HFFc6 (cell line): ENCODE results near the gene GNL2. TPM values are rescaled to one million over a fixed set of nuclear protein-coding genes. Genes with fewer than 3 reads are reported as not detected.
A peak's percentile ranks its signal among the peaks of the same experiment; 100 is the strongest.
"Not testable (repeated sequence)": the region's sequence is repeated elsewhere in the genome, so short reads cannot be mapped to it uniquely, and the experiment has no call there.

Source experiments
- DNase-seq: peaks from one replicate; pipeline ENCODE4 v3.0.0-alpha.2; 2018
- H3K27ac Mint-ChIP-seq: 2 replicates; pipeline ENCODE4 v1.8.0; 2020; ENCODE audit warnings: mild to moderate bottlenecking, mixed read lengths
- H3K27me3 Mint-ChIP-seq: 2 replicates; pipeline ENCODE4 v1.8.0; 2021; ENCODE audit warnings: mild to moderate bottlenecking, moderate library complexity, mixed read lengths; ENCODE audit not compliant: insufficient read depth
- H3K36me3 Mint-ChIP-seq: 2 replicates; pipeline ENCODE4 v1.8.0; 2021; ENCODE audit warnings: low read depth, mixed read lengths
- H3K4me1 Mint-ChIP-seq: 2 replicates; pipeline ENCODE4 v1.8.0; 2020; ENCODE audit warnings: low read depth, mixed read lengths
- H3K4me3 Mint-ChIP-seq: 2 replicates; pipeline ENCODE4 v1.8.0; 2020; ENCODE audit warnings: mild to moderate bottlenecking, moderate library complexity, mixed read lengths
- H3K9me3 Mint-ChIP-seq: 2 replicates; pipeline ENCODE4 v1.8.0; 2020; ENCODE audit warnings: mild to moderate bottlenecking, mixed read lengths
- total RNA-seq, 6 experiments: library from RNA; stranded (reverse); fragmentation: NEBNext Ultra II Directional; extraction: Animal tissue kit (Norgen Biotek cat#: 25700); gene quantifications; 2 replicates in 1 of 6; 3 replicates in 5 of 6; pipeline ENCODE4 v1.2.3, GENCODE V29; 2021
- TF ChIP-seq, protein P1 (sequence below): fragments of 200-600 bp; sonication (generic); IDR thresholded peaks from 2 replicates; pipeline ENCODE4 v1.5.0; 2021; ENCODE audit warnings: antibody characterized with exemption, mild to moderate bottlenecking

The GNL2 gene
- total RNA-seq, 6 experiments from 2014 or later = 48.3 to 61.7 (median 57.0) TPM

DNA sequence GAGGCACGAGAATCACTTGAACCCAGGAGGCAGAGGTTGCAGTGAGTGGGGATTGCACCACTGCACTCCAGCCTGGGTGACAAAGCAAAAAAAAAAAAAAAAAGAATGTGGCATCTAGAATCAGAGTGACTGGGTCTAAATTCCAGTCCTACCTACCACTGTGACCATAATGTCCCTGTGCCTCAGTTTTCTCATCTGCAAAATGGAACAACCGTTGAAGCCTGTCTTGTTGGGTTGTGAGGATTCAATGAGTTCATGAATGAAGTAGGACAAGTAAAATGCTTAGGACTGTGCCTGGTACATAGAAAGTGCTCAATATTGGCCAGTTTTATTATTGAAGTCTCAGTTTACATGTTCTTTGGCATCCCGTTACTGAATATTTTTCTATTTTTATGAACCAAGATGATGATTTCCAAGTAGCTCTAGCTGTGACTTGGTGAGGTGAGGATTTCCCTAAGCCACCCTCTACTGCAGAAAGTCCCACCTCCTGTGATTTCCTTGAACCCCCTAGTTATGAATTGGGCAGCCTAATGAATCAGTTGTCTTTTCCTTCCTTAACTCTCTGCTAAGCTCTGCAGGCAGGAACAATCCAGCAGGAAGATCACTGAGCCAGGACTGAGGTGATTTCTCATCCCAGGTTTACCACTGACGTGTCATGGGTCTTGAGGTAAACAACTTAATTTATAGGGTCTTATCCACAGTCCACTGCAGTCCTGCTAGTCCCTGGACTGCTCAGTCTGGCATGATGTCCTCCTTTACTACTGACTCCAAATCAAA is 62.2 kb downstream of the GNL2 start:
- Mint-ChIP-seq H3K4me1 (peaks cover 43% of the 10 kb centered on the region), H3K36me3 (peaks cover 41% of the 10 kb centered on the region), H3K4me3 (no peak overlapping the region), H3K27ac (peak overlapping the region; percentile 96), H3K27me3 (no peaks in the 10 kb centered on the region), H3K9me3 (no peaks in the 10 kb centered on the region)
- no peak for DNase-seq
- TF ChIP-seq, protein P1, sequence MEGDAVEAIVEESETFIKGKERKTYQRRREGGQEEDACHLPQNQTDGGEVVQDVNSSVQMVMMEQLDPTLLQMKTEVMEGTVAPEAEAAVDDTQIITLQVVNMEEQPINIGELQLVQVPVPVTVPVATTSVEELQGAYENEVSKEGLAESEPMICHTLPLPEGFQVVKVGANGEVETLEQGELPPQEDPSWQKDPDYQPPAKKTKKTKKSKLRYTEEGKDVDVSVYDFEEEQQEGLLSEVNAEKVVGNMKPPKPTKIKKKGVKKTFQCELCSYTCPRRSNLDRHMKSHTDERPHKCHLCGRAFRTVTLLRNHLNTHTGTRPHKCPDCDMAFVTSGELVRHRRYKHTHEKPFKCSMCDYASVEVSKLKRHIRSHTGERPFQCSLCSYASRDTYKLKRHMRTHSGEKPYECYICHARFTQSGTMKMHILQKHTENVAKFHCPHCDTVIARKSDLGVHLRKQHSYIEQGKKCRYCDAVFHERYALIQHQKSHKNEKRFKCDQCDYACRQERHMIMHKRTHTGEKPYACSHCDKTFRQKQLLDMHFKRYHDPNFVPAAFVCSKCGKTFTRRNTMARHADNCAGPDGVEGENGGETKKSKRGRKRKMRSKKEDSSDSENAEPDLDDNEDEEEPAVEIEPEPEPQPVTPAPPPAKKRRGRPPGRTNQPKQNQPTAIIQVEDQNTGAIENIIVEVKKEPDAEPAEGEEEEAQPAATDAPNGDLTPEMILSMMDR = no peak

DNA sequence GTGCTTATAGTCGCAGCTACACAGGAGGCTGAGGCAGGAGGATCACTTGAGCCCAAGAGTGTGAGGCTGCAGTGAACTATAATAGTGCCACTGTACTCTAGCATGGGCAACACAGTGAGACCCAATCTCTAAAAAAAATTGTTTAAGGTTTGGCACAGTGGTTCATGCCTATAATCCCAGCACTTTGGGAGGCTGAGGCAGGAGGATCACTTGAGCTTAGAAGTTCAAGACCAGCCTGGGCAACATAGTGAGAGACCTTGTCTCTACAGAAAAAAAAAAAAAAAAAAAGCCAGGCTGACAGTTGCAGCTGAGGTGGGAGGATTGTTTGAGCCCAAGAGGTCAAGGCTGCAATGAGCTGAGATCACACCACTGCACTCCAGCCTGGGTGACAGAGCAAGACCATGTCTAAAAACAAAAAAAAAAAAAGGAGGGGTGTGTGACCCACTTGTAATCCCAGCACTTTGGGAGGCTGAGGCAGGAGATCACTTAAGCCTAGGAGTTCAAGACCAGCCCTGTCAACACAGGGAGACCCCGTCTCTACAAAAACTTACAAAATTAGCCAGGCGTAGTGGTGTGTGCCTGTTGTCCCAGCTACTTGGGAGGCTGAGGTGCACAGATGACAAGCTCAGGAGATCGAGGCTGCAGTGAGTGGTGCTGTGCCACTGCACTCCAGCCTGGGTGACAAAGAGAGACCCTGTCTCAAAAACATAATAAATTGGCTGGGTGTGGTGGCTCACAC is 63.1 kb downstream of the GNL2 start:
- not testable (repeated sequence) for H3K9me3 Mint-ChIP-seq, H3K27me3 Mint-ChIP-seq, H3K27ac Mint-ChIP-seq, DNase-seq, H3K4me3 Mint-ChIP-seq
- Mint-ChIP-seq H3K36me3 (peaks cover 35% of the 10 kb centered on the region), H3K4me1 (peaks cover 39% of the 10 kb centered on the region)

DNA sequence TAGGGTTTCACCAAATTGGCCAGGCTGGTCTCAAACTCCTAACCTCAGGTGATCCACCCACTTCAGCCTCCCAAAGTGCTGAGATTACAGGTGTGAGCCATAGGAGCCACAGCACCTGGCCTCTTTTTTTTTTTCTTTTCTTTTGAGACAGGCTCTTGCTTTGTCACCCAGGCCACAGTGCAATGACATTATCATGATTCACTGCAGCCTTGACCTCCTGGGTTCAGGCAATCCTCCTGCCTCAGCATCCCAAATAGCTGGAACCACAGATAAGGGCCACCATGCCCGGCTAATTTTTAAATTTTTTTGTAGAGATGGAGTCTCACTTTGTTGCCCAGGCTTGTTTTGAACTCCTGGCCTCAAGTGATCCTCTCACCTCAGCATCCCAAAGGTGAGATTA is 65.8 kb downstream of the GNL2 start:
- not testable (repeated sequence) for H3K27me3 Mint-ChIP-seq, H3K9me3 Mint-ChIP-seq, H3K27ac Mint-ChIP-seq, H3K4me3 Mint-ChIP-seq, DNase-seq
- Mint-ChIP-seq H3K36me3 (peaks cover 14% of the 10 kb centered on the region), H3K4me1 (peaks cover 15% of the 10 kb centered on the region)

DNA sequence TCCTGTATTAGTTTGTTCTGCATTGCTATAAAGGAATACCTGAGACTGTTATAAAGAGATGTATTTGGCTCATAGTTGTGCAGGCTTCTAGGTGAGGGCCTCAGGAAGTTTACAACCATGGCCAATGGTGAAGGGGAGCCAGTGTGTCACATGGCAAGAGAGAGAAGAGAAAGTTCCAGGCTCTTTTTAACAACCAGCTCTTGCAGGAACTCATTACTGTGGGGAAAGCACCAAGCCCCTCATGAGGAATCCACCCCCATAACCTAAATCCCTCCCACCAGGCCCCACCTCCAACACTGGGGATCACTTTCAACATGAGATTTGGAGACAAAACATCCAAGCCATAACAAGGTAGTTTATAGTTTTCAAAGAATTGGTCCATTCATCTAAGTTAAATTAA is 76.1 kb downstream of the GNL2 start:
- Mint-ChIP-seq H3K36me3 (no peaks in the 10 kb centered on the region), H3K9me3 (no peaks in the 10 kb centered on the region), H3K4me1 (peaks cover 11% of the 10 kb centered on the region), H3K4me3 (no peak overlapping the region), H3K27ac (no peak overlapping the region), H3K27me3 (no peaks in the 10 kb centered on the region; the same call in none of the 2 replicates)
- DNase-seq = no peak
- TF ChIP-seq, protein P1 = no peak

DNA sequence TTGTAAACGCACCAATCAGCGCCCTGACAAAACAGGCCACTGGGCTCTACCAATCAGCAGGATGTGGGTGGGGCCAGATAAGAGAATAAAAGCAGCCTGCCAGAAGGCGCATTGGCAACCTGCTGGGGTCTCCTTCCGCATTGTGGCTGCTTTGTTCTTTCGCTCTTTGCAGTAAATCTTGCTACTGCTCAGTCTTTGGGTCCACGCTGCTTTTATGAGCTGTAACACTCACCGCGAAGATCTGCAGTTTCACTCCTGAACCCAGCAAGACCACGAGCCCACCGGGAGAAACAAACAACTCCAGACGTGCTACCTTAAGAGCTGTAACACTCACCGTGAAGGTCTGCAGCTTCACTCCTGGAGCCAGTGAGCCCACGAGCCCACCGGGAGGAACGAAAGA is 76.8 kb downstream of the GNL2 start:
- DNase-seq, H3K36me3 Mint-ChIP-seq, H3K27ac Mint-ChIP-seq, H3K27me3 Mint-ChIP-seq, H3K9me3 Mint-ChIP-seq, H3K4me3 Mint-ChIP-seq: not testable (repeated sequence)
- peaks cover 11% of the 10 kb centered on the region for H3K4me1 Mint-ChIP-seq

DNA sequence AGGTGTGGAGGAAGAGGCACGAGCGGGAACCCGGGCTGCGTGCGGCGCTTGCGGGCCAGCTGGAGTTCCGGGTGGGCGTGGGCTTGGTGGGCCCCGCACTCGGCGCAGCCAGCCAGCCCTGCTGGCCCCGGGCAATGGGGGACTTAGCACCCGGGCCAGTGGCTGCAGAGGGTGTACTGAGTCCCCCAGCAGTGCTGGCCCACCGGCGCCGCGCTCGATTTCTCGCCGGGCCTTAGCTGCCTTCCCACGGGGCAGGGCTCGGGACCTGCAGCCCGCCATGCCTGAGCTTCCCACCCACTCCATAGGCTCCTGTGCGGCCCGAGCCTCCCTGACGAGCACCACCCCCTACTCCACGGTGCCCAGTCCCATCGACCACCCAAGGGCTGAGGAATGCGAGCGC is 77.5 kb downstream of the GNL2 start:
- peaks cover 15% of the 10 kb centered on the region for H3K4me1 Mint-ChIP-seq
- H3K4me3 Mint-ChIP-seq, H3K36me3 Mint-ChIP-seq, H3K27ac Mint-ChIP-seq, DNase-seq, H3K27me3 Mint-ChIP-seq, H3K9me3 Mint-ChIP-seq: not testable (repeated sequence)

DNA sequence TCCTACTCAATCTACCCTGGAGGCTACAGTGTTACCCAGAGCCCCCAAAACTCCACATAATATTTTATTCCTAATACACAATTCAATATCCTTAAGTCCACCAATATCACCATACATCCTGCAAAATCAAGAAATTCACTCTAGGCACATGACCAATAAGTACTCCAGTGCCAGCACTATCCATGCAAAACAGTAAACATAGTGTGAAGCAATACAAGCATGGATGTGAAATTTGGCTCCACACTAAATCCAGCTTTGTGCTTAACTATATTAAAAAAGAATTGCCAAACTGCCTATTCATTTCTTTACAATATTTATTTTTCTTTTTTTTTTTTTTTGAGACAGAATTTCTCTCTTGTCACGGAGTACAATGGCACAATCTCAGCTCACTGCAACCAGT is 78.2 kb downstream of the GNL2 start:
- H3K4me1 Mint-ChIP-seq = peaks cover 18% of the 10 kb centered on the region
- no peaks in the 10 kb centered on the region for H3K9me3 Mint-ChIP-seq
- no peak overlapping the region for H3K4me3 Mint-ChIP-seq
- no peaks in the 10 kb centered on the region; the same call in none of the 2 replicates for H3K27me3 Mint-ChIP-seq
- H3K27ac Mint-ChIP-seq = no peak overlapping the region
- 0 out of 2 replicates have a peak, but pooled peaks cover 5% of the 10 kb centered on the region for H3K36me3 Mint-ChIP-seq
- DNase-seq = no peak
- TF ChIP-seq, protein P1 = no peak

Other genes with a start within 250 kb of the GNL2 start
- 1 to 10 TPM; 5.6 to 7.0 (median 6.3) TPM for gene ZC3H12A, start 121.4 kb downstream of the GNL2 start, total RNA-seq
- gene MEAF6, start 81.2 kb downstream of the GNL2 start, total RNA-seq = 10 to 100 TPM; 52.6 to 63.8 (median 56.9) TPM
- 10 to 100 TPM; 15.7 to 19.3 (median 18.0) TPM for gene SNIP1, start 41.6 kb downstream of the GNL2 start, total RNA-seq
- gene DNALI1, start 39.0 kb downstream of the GNL2 start, total RNA-seq = 1 to 10 TPM; 1.3 to 2.4 (median 1.9) TPM
- not detected for gene RSPO1, start 39.0 kb upstream of the GNL2 start, total RNA-seq
- gene CDCA8, start 96.6 kb upstream of the GNL2 start, total RNA-seq = 10 to 100 TPM; 20.3 to 44.3 (median 41.3) TPM
- gene EPHA10, start 169.2 kb upstream of the GNL2 start, total RNA-seq = not detected
- gene MANEAL, start 197.9 kb upstream of the GNL2 start, total RNA-seq = 10 to 100 TPM in 3 of 6 experiments, 1 to 10 TPM in 3; 9.5 to 11.1 (median 9.9) TPM
- gene C1orf122, start 211.9 kb upstream of the GNL2 start, total RNA-seq = 10 to 100 TPM; 60.6 to 97.1 (median 68.2) TPM
- gene YRDC, start 212.3 kb upstream of the GNL2 start, total RNA-seq = 10 to 100 TPM; 17.5 to 22.7 (median 20.4) TPM